GM12801 (cell line): ENCODE data around the gene PPP2R2D.

Experiments
- CTCF ChIP-seq: IDR thresholded peaks from one replicate; pipeline ENCODE4 v1.5.1; 2011; ENCODE audit warnings: control low read depth; ENCODE audit not compliant: insufficient read length; ENCODE audit errors: extremely low read depth

Gene PPP2R2D

DNA sequence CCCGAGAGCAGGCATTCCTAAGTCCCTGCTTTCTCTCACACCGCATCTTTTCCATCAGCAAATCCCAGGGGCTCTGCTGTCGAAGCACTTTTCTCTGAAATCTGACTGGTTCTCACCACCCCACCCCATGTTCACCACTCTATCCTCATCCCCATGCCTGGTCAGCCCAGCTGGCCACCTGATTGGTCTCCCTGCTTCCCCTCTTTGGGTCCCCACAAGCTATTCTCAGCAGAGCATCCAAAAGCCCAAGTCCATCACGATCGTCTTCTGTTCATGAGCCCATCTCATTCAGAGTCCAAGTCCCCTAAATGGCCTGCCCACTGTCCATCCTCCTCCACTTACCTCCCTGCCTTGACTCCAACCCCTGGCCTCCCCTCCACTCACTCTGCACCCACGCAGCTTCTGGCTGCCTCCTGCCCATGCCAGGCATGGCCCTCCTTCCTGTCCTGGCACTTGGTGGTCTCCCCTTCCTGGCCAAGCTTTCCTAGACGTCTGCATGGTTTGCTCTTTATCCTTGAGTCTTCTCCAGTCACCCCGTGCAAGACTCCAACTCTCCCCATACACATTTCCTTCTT is 1.6 kb upstream of the PPP2R2D start:
- TF ChIP-seq CTCF: no peak

DNA sequence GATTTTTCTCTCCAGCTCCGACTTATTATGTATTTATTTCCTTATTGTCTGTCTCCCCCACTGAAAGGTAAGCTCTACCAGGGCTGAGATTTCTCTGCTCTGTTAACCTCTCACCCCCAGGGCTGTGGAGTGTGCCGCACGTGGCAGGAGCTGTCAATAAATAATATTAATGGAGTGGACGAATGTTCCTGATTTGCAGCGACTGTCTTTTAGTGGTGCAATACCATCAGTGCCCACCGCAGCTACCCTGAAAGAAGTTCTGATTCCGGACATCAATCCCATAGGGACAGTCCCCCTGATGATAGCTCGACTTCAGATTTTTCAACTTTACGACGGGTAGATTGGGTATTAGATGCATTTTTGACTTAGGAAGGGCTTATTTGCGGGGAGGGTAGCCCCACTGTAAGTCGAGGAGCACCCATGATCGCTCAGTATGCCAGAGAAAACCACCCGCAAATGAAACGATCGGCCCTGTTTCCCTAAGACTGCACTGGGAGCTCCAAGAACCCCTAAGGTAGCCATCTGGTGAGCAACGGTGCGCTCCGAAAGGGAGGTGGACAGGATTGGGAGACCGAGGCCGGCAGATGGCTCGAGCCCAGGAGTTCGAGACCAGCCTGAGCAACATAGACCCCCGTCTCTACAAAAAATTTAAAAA is 986 bp upstream of the PPP2R2D start:
- TF ChIP-seq CTCF: no peak

- no peak for TF ChIP-seq CTCF
Measured at GRCh38 chr10:131901181-131901829, 497 bp downstream of the PPP2R2D start.

- no peak for TF ChIP-seq CTCF
Measured at GRCh38 chr10:131902211-131902610, 1.4 kb downstream of the PPP2R2D start.

- TF ChIP-seq CTCF: no peak
Measured at GRCh38 chr10:131902691-131903090, 1.9 kb downstream of the PPP2R2D start.

GRCh38 chr10:131905267-131905571 is 4.4 kb downstream of the PPP2R2D start:
- no peak for TF ChIP-seq CTCF

- no peak for TF ChIP-seq CTCF
Measured at GRCh38 chr10:131905603-131906268, 4.9 kb downstream of the PPP2R2D start.
